ENCODE results near the gene TPGS1.

TPGS1 gene

DNA sequence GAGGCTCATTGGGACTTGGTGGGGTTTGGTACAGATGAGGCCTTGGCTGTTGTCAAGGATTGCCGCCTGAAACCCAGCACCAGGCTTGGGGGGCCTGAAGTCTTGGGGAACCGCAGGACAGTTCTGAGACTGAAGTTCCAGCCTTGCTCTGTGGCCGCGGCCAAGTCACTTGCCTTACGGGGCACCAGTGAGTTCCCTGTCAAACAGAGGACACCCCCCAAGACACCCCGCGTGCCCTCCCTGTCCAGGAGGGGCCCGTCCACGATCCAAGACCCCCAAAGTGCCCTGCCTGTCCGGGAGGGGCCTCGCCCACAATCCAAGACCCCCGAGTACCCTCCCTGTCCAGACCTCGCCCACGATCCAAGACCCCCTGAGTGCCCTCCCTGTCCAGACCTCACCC is 26.8 kb downstream of the TPGS1 start:
- Histone ChIP-seq H3K4me3 (ENCODE audit: low read length in 2 of 2) (no peak overlapping the region), H3K9ac (ENCODE audit: low read depth in 1 of 2, low read length in 2 of 2) (peak overlapping the region in 1 of 2 donors; percentile 83), H3K36me3 (ENCODE audit: control insufficient read depth in 2 of 2, insufficient read depth in 2 of 2, low read length in 2 of 2) (peaks cover 20% of the 10 kb centered on the region in 2 donors), H3K9me3 (ENCODE audit: control insufficient read depth in 2 of 2, low read length in 2 of 2) (no peaks in the 10 kb centered on the region), H3K27me3 (ENCODE audit: control insufficient read depth in 2 of 2, insufficient read depth in 2 of 2, low read length in 2 of 2) (no peaks in the 10 kb centered on the region), H3K4me1 (ENCODE audit: control insufficient read depth in 2 of 2, insufficient read depth in 2 of 2, low read length in 2 of 2) (peaks cover 19 to 23% of the 10 kb centered on the region in 2 donors), H3K27ac (ENCODE audit: low read depth in 2 of 2, low read length in 2 of 2) (no peak overlapping the region)

DNA sequence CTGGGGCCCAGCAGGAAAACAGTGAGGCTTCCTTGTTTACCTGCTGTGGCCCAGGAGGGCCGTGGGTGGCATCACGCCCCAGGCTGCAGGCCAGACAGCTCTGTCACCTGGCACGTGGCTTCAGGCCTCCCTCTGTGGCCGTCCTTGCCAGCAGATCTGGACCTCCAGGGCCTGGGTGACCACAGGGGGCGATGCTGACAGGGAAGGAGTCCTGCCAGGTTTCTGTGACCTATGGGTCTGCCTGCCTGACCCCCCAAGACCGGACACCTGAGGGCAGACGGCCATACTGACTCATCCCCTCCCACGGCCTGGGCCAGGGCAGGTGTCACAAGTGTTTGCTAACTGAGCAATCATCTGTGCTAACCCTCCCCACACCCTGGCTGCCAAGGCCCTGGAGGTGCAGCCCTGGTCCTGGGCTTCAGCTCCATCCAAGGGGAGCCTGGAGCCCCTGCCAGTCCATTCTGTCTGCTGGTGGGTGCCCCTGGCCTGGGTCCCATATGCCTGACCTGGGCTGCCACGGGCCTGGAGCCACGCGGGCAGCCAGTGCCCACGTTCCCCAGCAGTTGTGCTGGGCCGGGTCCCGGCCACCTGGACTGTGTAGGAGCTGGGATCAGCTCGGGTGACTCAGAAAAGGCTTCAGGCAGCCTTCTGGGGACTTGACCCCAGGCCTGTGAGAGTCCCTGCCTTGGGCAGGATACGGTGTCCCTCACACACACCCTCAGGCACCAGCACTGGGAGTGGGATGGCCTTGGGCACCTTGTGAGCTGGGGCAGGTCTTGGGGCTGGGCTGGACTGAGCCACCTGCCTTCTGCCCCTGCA is 27.9 kb downstream of the TPGS1 start:
- Histone ChIP-seq H3K27ac (ENCODE audit: low read depth in 2 of 2, low read length in 2 of 2) (no peak overlapping the region), H3K36me3 (ENCODE audit: control insufficient read depth in 2 of 2, insufficient read depth in 2 of 2, low read length in 2 of 2) (peaks cover 20% of the 10 kb centered on the region in 2 donors), H3K9me3 (ENCODE audit: control insufficient read depth in 2 of 2, low read length in 2 of 2) (no peaks in the 10 kb centered on the region), H3K4me1 (ENCODE audit: control insufficient read depth in 2 of 2, insufficient read depth in 2 of 2, low read length in 2 of 2) (peaks cover 19 to 21% of the 10 kb centered on the region in 2 donors), H3K4me3 (ENCODE audit: low read length in 2 of 2) (no peak overlapping the region), H3K27me3 (ENCODE audit: control insufficient read depth in 2 of 2, insufficient read depth in 2 of 2, low read length in 2 of 2) (no peaks in the 10 kb centered on the region), H3K9ac (ENCODE audit: low read depth in 1 of 2, low read length in 2 of 2) (no peak overlapping the region)

DNA sequence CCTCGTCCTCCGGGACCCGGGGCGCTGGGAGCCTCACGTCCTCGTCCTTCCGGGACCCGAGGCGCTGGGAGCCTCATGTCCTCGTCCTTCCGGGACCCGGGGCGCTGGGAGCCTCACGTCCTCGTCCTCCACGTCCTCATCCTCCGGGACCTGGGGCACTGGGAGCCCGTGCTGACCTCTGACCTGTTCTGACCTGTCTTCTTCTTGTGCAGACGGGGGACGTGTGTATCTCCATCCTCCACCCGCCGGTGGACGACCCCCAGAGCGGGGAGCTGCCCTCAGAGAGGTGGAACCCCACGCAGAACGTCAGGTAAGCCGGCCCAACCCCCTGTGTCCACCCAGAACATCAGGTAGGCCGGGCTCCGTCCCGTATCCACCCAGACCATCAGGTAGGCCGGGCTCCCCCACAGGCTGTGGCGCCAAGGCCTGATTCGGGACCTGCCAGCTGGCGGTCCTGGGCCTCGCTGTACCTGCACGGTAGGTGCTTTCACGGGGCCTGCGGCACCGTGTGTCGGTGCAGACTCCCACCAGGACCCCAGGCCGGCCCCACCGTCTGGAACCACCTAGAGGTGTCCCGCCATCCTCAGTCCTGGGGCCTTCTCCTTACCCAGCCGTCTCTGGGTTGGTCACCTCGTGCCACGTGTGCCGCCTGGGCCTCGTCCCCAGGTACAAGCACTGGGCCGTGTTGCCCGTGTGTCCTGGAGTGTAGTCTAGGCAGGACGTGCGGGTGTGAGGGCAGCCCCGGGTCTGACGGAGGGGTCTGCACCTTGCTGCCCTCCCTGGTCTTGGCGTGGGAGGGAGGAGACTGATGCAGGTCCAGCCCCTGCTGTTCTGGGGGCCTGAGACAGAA is 29.0 kb downstream of the TPGS1 start:
- no peaks in the 10 kb centered on the region for H3K27me3 ChIP-seq (ENCODE audit: control insufficient read depth in 2 of 2, insufficient read depth in 2 of 2, low read length in 2 of 2)
- H3K36me3 ChIP-seq (ENCODE audit: control insufficient read depth in 2 of 2, insufficient read depth in 2 of 2, low read length in 2 of 2), result peaks cover 20% of the 10 kb centered on the region in 2 donors
- peaks cover 16 to 18% of the 10 kb centered on the region in 2 donors for H3K4me1 ChIP-seq (ENCODE audit: control insufficient read depth in 2 of 2, insufficient read depth in 2 of 2, low read length in 2 of 2)
- H3K9me3 ChIP-seq (ENCODE audit: control insufficient read depth in 2 of 2, low read length in 2 of 2), result no peaks in the 10 kb centered on the region
- no peak overlapping the region for H3K27ac ChIP-seq (ENCODE audit: low read depth in 2 of 2, low read length in 2 of 2)
- no peak overlapping the region for H3K9ac ChIP-seq (ENCODE audit: low read depth in 1 of 2, low read length in 2 of 2)
- H3K4me3 ChIP-seq (ENCODE audit: low read length in 2 of 2), result no peak overlapping the region

DNA sequence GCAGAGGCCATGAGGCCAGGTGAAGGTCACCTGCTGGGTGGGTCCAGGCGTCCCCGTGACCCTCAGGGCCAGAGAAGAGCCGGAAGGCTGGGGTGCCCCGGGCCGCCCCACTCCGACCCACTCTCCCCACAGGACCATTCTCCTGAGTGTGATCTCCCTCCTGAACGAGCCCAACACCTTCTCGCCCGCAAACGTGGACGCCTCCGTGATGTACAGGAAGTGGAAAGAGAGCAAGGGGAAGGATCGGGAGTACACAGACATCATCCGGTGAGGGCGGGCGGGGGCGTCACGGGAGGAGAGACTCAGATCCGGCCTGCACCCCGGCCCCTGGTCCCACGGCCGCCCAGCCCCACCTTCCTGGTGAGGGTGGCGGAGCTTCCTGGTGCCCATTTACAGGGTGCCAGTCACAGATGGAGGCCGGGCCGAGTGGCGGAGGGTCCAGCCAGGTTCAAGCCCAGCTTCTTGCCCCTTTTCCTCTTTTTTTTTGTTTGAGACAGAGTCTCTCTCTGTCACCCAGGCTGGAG is 29.6 kb downstream of the TPGS1 start:
- no peaks in the 10 kb centered on the region for H3K27me3 ChIP-seq (ENCODE audit: control insufficient read depth in 2 of 2, insufficient read depth in 2 of 2, low read length in 2 of 2)
- no peaks in the 10 kb centered on the region for H3K9me3 ChIP-seq (ENCODE audit: control insufficient read depth in 2 of 2, low read length in 2 of 2)
- H3K4me3 ChIP-seq (ENCODE audit: low read length in 2 of 2), result no peak overlapping the region
- H3K4me1 ChIP-seq (ENCODE audit: control insufficient read depth in 2 of 2, insufficient read depth in 2 of 2, low read length in 2 of 2), result peaks cover 16 to 18% of the 10 kb centered on the region in 2 donors
- no peak overlapping the region for H3K27ac ChIP-seq (ENCODE audit: low read depth in 2 of 2, low read length in 2 of 2)
- H3K36me3 ChIP-seq (ENCODE audit: control insufficient read depth in 2 of 2, insufficient read depth in 2 of 2, low read length in 2 of 2), result peaks cover 20 to 25% of the 10 kb centered on the region in 2 donors
- H3K9ac ChIP-seq (ENCODE audit: low read depth in 1 of 2, low read length in 2 of 2), result no peak overlapping the region

DNA sequence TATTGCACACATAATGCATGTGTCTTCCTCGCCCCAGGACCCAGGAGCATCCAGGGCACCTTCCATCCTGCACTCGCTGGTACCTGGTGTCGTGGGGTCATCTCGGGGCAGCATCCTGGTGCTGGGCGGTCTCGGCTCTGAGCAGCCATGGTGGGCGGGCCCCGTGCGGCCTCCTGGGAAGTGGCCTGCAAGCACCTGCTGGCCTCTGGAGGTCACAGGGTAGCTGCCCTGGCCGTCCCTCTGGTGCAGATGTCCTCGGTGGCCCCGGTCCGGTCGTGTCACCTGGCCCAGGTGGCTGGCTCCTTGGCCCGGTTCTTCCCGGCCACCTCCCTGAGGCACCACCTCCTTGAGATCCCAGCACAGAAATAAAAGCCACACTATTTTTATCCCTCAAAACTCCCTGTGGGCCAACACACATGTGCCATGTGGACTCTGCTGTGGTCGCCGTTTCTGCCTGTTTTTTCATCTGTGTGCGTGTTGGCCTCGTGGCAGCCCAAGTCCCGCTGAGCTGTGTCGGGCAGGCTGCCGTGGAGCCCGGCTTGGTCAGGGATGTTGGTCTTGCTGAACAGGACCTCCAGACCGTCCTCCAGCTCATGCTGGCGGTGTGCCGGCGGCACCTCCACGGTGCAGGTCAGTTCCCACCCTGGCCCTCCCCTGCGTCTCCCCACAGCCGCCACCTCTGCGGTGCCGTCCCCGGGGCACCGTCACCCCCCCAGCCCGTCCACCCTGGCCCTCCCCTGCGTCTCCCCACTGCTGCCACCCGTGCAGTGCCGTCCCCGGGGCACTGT is 31.5 kb downstream of the TPGS1 start:
- no peak overlapping the region for H3K27ac ChIP-seq (ENCODE audit: low read depth in 2 of 2, low read length in 2 of 2)

DNA sequence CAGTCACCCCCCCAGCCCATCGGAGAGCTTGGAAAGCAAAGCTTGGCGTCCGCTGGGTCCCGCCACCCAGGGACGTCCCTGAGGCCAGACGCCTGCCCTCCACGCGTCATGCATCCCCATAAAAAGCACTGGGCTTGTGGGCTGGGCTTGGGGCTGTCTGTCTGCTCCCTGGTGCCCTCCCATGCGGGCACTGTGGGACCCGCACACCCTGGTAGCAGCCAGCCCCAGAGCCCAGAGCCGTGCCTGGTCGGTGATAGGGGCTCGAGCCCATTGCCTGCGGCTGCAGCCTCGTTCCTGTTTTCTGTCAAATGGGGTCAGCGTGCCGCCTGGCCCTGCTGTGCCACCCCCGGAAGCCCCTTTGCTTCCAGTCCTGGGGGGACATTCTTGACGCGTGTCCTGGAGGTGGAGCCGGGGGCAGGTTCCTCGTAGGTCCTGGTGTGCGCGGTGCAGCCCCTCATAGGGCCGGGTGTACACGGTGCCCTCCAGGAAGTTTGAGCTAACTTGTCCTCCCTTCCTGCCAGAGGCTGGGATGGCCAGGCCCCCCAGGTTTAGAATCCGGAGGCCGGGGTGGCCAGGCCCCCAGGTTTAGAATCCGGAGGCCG is 32.2 kb downstream of the TPGS1 start:
- peaks cover 3% of the 10 kb centered on the region in 2 donors for H3K4me1 ChIP-seq (ENCODE audit: control insufficient read depth in 2 of 2, insufficient read depth in 2 of 2, low read length in 2 of 2)
- no peak overlapping the region for H3K9ac ChIP-seq (ENCODE audit: low read depth in 1 of 2, low read length in 2 of 2)
- peaks cover 20 to 28% of the 10 kb centered on the region in 2 donors for H3K36me3 ChIP-seq (ENCODE audit: control insufficient read depth in 2 of 2, insufficient read depth in 2 of 2, low read length in 2 of 2)
- no peaks in the 10 kb centered on the region for H3K9me3 ChIP-seq (ENCODE audit: control insufficient read depth in 2 of 2, low read length in 2 of 2)
- H3K4me3 ChIP-seq (ENCODE audit: low read length in 2 of 2), result no peak overlapping the region
- no peaks in the 10 kb centered on the region for H3K27me3 ChIP-seq (ENCODE audit: control insufficient read depth in 2 of 2, insufficient read depth in 2 of 2, low read length in 2 of 2)
- no peak overlapping the region for H3K27ac ChIP-seq (ENCODE audit: low read depth in 2 of 2, low read length in 2 of 2)

More for the DNA sequence above, 31.5 kb downstream of the TPGS1 start:
- no peak overlapping the region for H3K4me3 ChIP-seq (ENCODE audit: low read length in 2 of 2)
- peaks cover 20 to 28% of the 10 kb centered on the region in 2 donors for H3K36me3 ChIP-seq (ENCODE audit: control insufficient read depth in 2 of 2, insufficient read depth in 2 of 2, low read length in 2 of 2)
- H3K9me3 ChIP-seq (ENCODE audit: control insufficient read depth in 2 of 2, low read length in 2 of 2), result no peaks in the 10 kb centered on the region
- H3K27me3 ChIP-seq (ENCODE audit: control insufficient read depth in 2 of 2, insufficient read depth in 2 of 2, low read length in 2 of 2), result no peaks in the 10 kb centered on the region
- no peak overlapping the region for H3K9ac ChIP-seq (ENCODE audit: low read depth in 1 of 2, low read length in 2 of 2)
- H3K4me1 ChIP-seq (ENCODE audit: control insufficient read depth in 2 of 2, insufficient read depth in 2 of 2, low read length in 2 of 2), result peaks cover 6% of the 10 kb centered on the region in 2 donors

DNA sequence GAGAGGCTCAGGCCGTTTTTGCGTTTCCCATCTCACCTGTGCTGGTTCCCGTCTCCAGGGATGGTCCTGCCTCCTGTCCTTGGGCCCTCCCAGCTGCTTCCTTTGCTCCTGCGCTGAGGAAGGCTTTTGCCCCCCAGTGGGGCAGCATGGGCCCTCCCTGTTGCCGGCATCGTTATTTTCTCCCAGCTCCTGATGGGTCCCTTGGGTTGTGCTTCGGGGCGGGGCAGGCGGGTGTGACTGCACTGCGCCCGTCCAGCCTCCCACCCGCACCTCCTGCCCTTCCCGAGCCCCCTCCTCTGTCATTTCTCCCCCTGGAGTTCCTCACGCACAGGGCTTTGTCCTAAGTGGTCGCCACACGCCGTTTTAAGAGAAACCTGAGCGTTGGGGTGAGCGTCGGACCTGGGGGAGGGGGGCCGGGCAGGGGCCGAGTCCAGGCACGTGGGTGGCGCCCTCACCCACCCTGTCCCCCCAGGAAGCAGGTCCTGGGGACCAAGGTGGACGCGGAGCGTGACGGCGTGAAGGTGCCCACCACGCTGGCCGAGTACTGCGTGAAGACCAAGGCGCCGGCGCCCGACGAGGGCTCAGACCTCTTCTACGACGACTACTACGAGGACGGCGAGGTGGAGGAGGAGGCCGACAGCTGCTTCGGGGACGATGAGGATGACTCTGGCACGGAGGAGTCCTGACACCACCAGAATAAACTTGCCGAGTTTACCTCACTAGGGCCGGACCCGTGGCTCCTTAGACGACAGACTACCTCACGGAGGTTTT is 33.8 kb downstream of the TPGS1 start:
- Histone ChIP-seq H3K27ac (ENCODE audit: low read depth in 2 of 2, low read length in 2 of 2) (no peak overlapping the region), H3K36me3 (ENCODE audit: control insufficient read depth in 2 of 2, insufficient read depth in 2 of 2, low read length in 2 of 2) (peaks cover 15 to 27% of the 10 kb centered on the region in 2 donors), H3K9ac (ENCODE audit: low read depth in 1 of 2, low read length in 2 of 2) (no peak overlapping the region), H3K4me1 (ENCODE audit: control insufficient read depth in 2 of 2, insufficient read depth in 2 of 2, low read length in 2 of 2) (no peaks in the 10 kb centered on the region), H3K27me3 (ENCODE audit: control insufficient read depth in 2 of 2, insufficient read depth in 2 of 2, low read length in 2 of 2) (peaks cover 0 to 4% of the 10 kb centered on the region in 2 donors), H3K9me3 (ENCODE audit: control insufficient read depth in 2 of 2, low read length in 2 of 2) (no peaks in the 10 kb centered on the region), H3K4me3 (ENCODE audit: low read length in 2 of 2) (no peak overlapping the region)

DNA sequence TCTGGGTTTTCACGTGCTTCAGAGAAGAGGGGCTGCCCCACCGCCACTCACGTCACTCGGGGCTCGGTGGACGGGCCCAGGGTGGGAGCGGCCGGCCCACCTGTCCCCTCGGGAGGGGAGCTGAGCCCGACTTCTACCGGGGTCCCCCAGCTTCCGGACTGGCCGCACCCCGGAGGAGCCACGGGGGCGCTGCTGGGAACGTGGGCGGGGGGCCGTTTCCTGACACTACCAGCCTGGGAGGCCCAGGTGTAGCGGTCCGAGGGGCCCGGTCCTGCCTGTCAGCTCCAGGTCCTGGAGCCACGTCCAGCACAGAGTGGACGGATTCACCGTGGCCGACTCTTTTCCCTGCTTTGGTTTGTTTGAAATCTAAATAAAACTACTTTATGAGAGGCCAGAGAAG is 34.4 kb downstream of the TPGS1 start:
- Histone ChIP-seq H3K36me3 (ENCODE audit: control insufficient read depth in 2 of 2, insufficient read depth in 2 of 2, low read length in 2 of 2) (peaks cover 8 to 20% of the 10 kb centered on the region in 2 donors), H3K27ac (ENCODE audit: low read depth in 2 of 2, low read length in 2 of 2) (no peak overlapping the region), H3K4me3 (ENCODE audit: low read length in 2 of 2) (no peak overlapping the region), H3K27me3 (ENCODE audit: control insufficient read depth in 2 of 2, insufficient read depth in 2 of 2, low read length in 2 of 2) (peaks cover 0 to 4% of the 10 kb centered on the region in 2 donors), H3K4me1 (ENCODE audit: control insufficient read depth in 2 of 2, insufficient read depth in 2 of 2, low read length in 2 of 2) (no peaks in the 10 kb centered on the region), H3K9me3 (ENCODE audit: control insufficient read depth in 2 of 2, low read length in 2 of 2) (no peaks in the 10 kb centered on the region), H3K9ac (ENCODE audit: low read depth in 1 of 2, low read length in 2 of 2) (no peak overlapping the region)
